ENCODE results near the gene TNNT3. TPM values are rescaled to one million over a fixed set of nuclear protein-coding genes. Genes with fewer than 3 reads are reported as not detected.

TNNT3 gene
- total RNA-seq, 4 donors from 2014 or later: 1.5 to 12.9 (median 4.8) TPM

GRCh38 chr11:1953489-1954266 is 34.2 kb downstream of the TNNT3 start:
- no peaks in the 10 kb centered on the region for H3K36me3 ChIP-seq
- no peaks in the 10 kb centered on the region for H3K4me1 ChIP-seq
- H3K4me3 ChIP-seq: no peak overlapping the region
- H3K9me3 ChIP-seq: no peaks in the 10 kb centered on the region
- peak; percentile 22 to 58 for DNase-seq (ENCODE audit: low spot score in 2 of 2)
- no peak overlapping the region for H3K27ac ChIP-seq
- WGBS: no CpG with 5 or more reads among the region's 23 CpGs
- TF ChIP-seq, protein P1, sequence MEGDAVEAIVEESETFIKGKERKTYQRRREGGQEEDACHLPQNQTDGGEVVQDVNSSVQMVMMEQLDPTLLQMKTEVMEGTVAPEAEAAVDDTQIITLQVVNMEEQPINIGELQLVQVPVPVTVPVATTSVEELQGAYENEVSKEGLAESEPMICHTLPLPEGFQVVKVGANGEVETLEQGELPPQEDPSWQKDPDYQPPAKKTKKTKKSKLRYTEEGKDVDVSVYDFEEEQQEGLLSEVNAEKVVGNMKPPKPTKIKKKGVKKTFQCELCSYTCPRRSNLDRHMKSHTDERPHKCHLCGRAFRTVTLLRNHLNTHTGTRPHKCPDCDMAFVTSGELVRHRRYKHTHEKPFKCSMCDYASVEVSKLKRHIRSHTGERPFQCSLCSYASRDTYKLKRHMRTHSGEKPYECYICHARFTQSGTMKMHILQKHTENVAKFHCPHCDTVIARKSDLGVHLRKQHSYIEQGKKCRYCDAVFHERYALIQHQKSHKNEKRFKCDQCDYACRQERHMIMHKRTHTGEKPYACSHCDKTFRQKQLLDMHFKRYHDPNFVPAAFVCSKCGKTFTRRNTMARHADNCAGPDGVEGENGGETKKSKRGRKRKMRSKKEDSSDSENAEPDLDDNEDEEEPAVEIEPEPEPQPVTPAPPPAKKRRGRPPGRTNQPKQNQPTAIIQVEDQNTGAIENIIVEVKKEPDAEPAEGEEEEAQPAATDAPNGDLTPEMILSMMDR (IDR thresholded peaks at IDR 0.05): peak in 1 of 2 donors; percentile 30
- TF ChIP-seq EP300 (IDR thresholded peaks at IDR 0.05) (no peak), POLR2AphosphoS5 (IDR thresholded peaks at IDR 0.05) (no peak), POLR2A (IDR thresholded peaks at IDR 0.05) (no peak)
- H3K27me3 ChIP-seq: no peaks in the 10 kb centered on the region

GRCh38 chr11:1958367-1958766 is 38.9 kb downstream of the TNNT3 start:
- Histone ChIP-seq H3K9me3 (no peaks in the 10 kb centered on the region), H3K4me3 (no peak overlapping the region), H3K27ac (no peak overlapping the region), H3K27me3 (no peaks in the 10 kb centered on the region), H3K36me3 (no peaks in the 10 kb centered on the region), H3K4me1 (no peaks in the 10 kb centered on the region)
- no peak for DNase-seq (ENCODE audit: low spot score in 2 of 2)
- TF ChIP-seq POLR2A (IDR thresholded peaks at IDR 0.05): no peak
- TF ChIP-seq EP300 (IDR thresholded peaks at IDR 0.05): no peak
- no peak for TF ChIP-seq POLR2AphosphoS5 (IDR thresholded peaks at IDR 0.05)
- TF ChIP-seq, protein P1 (IDR thresholded peaks at IDR 0.05): no peak
- no CpG with 5 or more reads among the region's 18 CpGs for WGBS

GRCh38 chr11:1959786-1960185 is 40.3 kb downstream of the TNNT3 start:
- Histone ChIP-seq H3K4me3 (no peak overlapping the region), H3K9me3 (no peaks in the 10 kb centered on the region), H3K27me3 (no peaks in the 10 kb centered on the region), H3K27ac (no peak overlapping the region), H3K4me1 (no peaks in the 10 kb centered on the region), H3K36me3 (no peaks in the 10 kb centered on the region)
- no CpG with 5 or more reads among the region's 17 CpGs for WGBS
- DNase-seq (ENCODE audit: low spot score in 2 of 2): peak; percentile 25 to 55
- TF ChIP-seq EP300 (IDR thresholded peaks at IDR 0.05) (no peak), POLR2AphosphoS5 (IDR thresholded peaks at IDR 0.05) (no peak), POLR2A (IDR thresholded peaks at IDR 0.05) (no peak)
- TF ChIP-seq, protein P1 (IDR thresholded peaks at IDR 0.05): no peak

DNA sequence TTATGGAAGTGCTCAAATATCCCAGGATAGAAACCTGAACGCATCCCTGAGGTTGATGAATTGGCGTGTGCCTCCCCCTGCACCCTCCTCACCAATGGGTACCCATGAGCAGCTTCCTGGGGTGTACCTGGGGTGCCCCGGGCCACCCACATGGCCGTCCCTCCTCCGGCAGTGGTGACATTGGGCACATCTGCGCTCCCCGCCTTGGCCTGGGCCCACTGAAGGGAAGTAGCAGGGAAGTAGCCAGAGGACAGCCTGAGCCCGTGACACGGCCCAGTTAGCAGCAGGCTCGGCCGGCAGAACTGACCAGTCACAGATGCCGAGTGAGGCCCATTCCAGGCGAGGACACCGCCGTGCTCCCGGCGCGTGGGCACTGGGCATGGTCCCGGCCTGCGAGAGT is 44.4 kb downstream of the TNNT3 start:
- Histone ChIP-seq H3K4me1 (no peaks in the 10 kb centered on the region), H3K27me3 (no peaks in the 10 kb centered on the region), H3K9me3 (no peaks in the 10 kb centered on the region), H3K27ac (no peak overlapping the region), H3K36me3 (no peaks in the 10 kb centered on the region), H3K4me3 (no peak overlapping the region)
- TF ChIP-seq POLR2AphosphoS5 (IDR thresholded peaks at IDR 0.05): no peak
- no peak for TF ChIP-seq POLR2A (IDR thresholded peaks at IDR 0.05)
- no peak for TF ChIP-seq EP300 (IDR thresholded peaks at IDR 0.05)
- TF ChIP-seq, protein P1 (IDR thresholded peaks at IDR 0.05): no peak
- WGBS: no CpG with 5 or more reads among the region's 20 CpGs
- peak; percentile 16 to 24 for DNase-seq (ENCODE audit: low spot score in 2 of 2)

DNA sequence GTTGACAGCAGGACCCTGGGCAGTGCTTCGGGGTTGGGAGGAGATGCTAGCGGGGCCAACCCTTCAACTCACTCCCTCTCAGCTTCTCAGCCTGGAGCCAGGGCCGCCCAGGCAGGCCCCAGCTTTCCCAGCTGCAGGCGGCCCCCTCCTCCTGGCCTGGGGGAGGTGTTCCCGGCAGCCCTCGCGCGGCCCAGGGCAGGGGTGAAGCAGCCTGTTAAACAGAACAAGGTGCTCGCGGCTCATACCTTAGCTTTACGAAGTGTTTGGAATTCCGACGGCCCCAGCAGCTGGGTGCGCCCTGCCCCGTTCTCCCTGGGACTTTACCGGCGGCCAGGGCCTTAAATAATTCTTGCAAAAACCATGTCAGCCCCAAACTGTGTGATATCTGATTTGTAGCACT is 44.8 kb downstream of the TNNT3 start:
- Histone ChIP-seq H3K4me3 (no peak overlapping the region), H3K4me1 (no peaks in the 10 kb centered on the region), H3K27ac (no peak overlapping the region), H3K27me3 (no peaks in the 10 kb centered on the region), H3K9me3 (no peaks in the 10 kb centered on the region), H3K36me3 (no peaks in the 10 kb centered on the region)
- no CpG with 5 or more reads among the region's 17 CpGs for WGBS
- DNase-seq (ENCODE audit: low spot score in 2 of 2): no peak
- no peak for TF ChIP-seq POLR2A (IDR thresholded peaks at IDR 0.05)
- no peak for TF ChIP-seq EP300 (IDR thresholded peaks at IDR 0.05)
